Stimulated activated naive CD8-positive, alpha-beta T cell treated with anti-CD3 and anti-CD28 coated beads, Interleukin-15, Interleukin-2, amounts not matched to agents 100 U/mL and 50 U/mL, for 24 hours (primary cell): ENCODE measurements around the gene RPS21.

Experiments used
- ATAC-seq: fragments of 150-1000 bp; cut with Tn5 transposase; one replicate; pipeline ENCODE4 v1.10.0; 2021
- DNase-seq: peaks from one replicate; pipeline ENCODE4 v3.0.0; 2021

RPS21 gene

DNA sequence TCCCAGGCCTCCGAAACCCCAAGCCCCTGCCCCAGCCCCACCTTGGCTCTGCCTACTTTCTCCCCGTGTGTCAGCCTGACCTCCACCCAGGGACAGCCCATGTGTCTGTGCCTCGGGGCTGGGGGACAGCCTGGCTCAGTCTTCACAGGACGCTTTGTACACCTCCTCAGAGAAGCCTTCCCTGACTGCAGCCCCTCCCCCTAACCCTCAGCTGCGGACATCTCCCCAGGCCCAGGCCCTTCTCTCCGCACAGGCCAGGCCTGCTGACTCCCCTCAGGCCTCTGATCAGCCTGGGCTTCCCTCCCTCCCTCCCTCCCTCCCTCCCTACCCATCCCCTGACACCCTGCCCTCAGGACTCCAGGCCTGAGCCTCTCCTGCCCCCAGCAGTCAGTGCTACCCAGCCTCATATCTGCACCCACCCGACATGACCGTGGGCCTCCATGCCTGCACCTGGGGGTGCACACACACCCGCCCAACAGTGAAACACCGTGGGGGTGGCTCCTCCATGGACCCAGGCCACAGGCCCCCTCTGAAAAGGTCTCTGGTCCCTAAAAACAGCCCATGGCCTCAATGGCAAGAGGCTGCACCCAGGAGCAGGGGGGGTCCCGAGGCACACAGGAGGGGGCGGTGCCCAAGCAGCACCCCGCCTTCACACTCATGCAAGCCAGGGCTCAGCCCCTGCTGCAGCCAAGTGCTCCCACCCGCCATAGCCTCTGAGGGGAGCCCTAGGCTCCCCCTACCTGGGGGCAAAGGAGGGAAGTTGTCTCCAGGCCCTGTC is 32.7 kb upstream of the RPS21 start:
- DNase-seq (no peak), ATAC-seq (no peak)

DNA sequence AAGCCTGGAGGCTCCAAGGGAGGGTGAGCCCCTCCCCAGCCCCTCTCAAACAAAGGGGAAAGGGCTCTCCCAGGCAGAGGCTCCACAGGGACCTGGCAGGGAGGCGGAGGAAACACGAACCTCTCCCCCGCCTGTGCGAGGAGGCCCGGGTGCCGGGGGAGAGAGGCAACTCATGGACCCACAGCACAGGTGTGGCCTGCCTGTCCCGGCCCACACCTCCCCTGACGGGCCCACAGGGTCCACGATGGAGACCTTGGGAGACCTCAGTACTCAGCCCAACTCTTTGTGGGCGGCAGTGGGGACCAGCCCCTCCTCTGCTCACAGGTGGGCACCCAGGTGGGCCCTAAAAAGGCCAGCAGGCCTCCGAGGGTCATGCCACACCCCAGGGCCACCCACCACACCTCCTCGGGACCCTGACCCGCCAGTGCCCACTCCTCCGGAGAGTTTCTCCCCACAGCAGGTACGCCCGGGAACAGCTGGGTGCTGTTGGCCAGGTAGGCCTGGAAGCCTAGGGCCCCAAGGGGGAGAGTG is 32.0 kb upstream of the RPS21 start:
- DNase-seq (no peak), ATAC-seq (no peak)

DNA sequence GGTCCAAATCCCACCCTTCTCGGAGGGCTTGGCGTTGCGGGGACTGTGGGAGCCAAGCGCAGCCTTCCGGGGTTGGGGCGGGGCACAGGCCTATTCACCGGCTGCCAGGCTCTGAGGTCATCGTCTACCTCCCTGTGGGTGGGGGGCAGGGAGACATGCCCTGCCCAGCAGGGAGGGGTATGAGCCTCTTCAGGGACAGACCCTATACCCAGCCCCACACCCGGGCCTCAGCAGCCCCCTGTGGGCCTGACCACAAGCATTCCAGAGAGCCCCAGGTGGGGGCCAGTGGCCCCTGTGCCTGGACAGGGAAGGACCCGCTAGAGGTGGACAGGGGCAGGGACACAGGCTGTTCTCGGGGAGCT is 31.4 kb upstream of the RPS21 start:
- DNase-seq (no peak), ATAC-seq (no peak)

DNA sequence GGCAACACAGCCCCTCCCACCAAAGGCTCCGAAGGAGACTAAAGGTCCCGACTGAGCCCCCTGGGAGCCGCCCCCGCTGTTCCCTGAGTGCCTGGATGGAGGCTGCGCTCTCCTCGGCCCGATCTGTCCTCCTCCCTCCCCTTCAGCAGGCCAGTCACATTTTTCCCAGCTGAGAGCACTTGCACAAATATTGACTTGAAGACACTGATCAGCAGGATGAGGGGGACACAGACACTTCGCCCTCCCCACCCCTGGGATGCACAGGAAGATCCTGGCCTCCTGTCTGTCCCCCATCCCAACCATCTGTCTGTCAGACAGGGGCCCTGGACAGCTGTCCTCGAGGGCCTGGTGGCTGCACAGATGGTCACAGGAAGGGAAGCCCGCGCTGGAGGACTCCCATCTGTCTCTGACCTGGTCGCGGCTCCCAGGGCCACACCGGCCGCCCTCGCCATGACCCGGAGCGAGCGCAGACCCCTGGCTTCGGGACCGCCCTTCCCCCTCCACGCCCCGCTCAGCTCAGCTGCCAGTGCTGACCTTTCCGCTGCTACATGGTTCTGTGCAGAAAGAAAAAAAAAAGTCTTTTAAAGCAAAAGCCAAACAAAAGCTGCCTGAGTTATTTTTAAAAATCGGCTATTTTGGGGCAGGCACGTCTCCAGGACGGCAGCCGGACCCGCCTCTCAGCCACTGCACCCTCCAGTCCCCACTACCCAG is 30.9 kb upstream of the RPS21 start:
- ATAC-seq, result no peak
- no peak for DNase-seq

DNA sequence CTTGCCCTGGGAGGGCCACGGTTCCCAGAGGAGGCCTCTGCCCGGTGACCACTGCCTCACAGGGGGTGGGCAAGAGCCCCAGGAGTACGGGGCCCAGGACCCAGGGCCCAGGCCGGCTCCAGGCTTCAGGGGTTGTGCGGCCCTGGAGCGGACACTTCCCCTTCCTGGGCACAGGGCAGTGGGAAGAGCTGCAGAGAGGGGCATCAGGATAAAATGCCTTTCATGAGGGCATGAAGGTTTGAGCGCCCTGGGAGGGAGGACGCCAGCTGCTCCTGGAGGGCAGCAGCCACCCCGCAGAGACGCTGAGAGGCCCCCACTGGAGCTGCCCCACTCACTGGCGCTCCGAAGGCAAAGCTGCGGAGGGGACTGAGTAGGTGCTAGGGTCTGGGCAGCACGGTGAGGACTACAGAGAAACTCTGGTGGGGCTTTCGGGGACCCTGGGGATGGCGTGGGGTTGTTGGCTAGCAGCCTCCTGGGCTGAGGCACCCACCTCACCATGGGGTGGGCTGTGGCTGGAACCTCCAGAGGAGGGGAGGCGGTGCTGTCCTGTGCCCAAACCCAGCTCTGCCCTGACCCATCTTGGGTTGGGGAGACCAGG is 30.2 kb upstream of the RPS21 start:
- ATAC-seq (no peak), DNase-seq (no peak)

DNA sequence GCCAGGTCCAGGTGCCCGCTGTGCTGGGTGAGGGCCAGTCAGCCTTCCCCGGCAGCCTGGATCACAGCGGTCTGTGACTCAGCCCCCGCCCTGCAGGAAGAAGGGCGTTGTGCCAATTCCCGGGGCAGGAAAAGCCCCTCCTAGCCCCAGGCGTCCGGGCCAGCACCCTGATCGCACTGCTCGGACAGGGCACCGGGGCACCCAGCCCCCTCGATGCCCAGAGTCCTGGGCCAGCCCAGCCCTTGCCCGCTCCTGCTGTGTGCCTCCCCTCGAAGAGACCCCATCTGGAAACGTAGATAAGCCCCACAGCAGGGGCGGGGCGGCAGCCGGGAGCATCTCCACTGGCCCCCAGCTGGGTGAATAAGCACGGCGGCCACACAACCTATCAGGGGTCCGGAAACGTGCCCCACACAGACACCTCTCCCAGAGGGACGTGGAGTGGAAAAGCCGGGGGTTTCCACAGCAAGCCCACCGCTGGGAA is 29.7 kb upstream of the RPS21 start:
- ATAC-seq (no peak), DNase-seq (no peak)

DNA sequence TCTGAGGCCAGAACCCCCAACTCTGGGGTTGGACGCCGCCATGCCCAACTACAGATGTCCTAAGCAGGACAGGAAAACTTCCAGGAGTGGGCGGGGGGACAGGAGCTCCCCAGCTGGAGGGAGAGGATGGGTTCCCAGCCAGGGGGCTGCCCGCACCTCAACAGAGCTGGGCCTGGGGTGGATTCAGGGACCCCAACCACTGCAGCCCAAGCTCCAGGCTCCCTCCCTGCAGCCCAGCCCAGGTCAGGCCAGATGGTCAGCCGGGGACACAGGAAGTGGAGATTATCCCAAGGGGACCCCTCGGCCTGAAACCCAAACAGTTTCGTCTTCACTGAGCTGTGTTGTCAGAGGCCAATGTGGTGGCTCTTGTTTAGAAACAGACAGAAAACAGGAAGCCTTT is 29.2 kb upstream of the RPS21 start:
- DNase-seq, result no peak
- ATAC-seq, result no peak

DNA sequence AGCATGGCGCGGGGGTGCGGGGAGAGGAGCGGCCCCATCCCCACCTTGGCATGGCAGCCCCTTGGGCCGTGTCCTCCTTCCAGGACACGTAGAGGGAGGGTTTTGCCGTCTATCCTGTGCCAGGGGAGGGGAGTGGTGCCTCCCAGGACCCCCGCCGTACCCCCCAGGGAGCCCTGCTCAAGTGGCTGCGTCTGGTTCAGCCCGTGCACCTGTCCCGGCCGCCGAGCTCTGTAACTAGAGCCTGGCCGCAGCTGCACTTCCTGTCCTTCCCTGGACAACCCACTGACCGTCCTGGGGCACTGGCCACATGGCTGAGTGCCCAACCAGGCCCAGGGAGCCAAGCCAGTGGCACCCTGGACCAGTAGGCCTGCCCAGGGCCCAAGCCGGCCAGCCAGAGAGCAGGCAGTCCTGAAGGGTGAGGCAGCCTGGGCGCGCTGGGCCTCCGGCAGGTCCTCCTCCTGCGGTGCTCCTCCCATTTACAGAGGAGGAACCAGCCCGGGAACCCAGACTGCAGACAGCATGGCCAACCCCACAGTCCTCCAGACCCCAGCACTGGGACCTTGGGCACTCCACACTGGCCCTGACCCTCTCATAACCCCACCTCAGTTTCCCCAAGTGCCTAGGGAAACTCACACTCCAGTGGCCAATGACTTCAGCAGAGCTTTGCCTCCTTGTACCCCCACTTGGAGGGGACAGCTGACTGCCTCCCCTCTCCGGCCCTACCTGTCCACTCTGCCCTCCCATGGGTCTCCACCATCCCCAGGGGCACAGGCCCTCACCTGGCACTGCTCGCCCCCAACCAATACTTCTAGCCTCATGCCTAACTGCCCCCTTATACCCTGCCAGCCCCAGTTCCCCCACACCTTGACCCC is 28.5 kb upstream of the RPS21 start:
- ATAC-seq (no peak), DNase-seq (no peak)

DNA sequence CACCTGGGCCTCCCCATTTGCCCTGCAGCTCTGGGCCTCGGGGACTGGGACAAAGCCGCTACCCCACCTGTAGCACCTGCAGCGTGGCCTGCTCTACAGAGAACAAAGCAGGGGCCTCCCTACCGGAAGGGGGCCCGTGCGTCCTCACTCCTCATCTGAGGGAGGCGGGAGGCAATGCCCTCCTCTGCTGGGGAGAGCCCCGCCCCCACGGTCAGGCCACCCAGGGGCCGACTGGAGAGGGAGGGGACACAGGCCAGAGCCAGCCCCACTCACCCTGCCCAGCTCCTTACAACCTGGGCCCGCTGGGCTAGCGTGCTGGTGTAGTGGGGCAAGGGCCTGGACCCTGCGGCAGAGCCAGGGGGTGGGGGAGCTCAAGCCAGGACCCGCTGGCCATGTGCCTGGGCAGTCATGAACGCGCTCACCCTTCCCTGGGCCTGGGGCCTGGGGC is 27.8 kb upstream of the RPS21 start:
- no peak for ATAC-seq

DNA sequence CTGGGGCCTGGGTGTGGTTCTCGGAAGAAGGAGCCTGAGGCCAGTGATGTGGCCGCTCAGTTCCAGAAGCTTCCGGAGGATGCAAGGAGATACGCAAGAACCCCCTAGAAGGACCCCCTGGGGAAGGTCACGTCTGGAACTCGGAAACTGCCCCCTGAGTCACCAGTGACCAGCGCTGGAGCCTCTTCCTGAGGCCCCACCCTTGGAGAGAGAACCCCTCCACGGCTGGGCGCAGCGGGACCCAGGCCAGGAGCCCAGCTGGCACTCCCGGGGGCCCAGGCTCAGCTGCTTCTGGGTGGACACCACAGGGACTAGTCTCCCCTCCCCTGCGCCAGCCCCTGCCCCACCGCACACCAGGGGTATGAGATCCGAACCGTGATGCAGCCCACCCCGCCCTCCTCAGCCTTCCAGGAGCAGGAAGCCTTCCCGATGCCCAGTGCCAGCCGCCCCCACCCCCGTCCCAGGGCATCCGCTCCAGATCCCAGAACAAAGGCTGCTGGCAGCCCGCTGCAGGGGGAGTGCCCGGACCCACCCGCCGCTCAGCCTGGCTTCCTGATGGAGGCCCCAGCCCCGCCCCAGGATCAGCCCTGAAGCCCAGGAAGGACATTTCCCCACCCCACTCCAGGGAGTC is 27.3 kb upstream of the RPS21 start:
- DNase-seq (no peak), ATAC-seq (no peak)

More for the DNA sequence above, 27.8 kb upstream of the RPS21 start:
- DNase-seq, result no peak

DNA sequence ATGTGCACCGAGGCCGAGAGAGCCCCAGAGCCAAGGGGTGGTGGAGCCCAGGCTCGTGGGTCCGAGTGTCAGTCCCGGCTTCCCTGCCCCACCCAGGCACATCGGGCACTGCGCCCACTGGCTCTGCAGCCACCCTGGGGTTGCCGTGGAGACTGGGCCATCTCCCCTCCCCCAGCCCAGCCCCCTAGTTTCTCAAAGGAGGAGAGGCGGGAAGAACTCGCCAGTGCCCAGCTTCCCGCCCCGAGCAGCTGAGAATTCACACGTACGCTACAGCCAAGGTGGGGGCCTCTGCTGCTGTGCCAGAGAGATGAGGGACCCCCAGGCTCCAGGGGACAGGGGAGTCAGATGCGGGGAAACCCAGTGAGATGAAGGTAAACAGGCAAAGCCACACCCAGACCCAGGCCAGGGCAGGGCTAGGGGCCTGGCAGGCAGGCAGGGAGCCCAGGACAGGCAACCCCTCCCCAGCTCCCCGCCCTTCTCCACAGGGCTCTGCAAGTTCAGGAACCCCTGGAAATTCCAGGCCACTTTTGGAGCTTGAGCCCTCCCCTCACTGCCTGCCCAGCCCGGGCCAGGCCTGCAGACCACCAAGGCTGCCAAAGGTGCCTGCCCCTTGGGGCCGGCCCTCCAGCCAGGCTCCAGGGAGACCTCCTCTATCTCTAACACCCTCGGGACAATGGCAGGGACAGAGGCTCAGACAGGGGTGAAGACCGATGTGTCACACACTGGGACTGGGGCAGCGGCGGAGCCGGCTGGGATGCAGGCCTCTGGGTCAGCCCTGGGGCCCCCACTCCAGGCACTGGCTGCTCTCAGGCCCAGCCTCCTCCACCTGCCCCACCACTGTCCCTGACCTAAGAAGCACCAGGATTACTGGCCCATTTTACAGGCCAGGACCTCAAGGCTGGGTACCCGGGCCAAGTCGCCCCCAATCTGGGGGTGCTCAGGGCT is 25.8 kb upstream of the RPS21 start:
- DNase-seq, result no peak
- ATAC-seq, result no peak

DNA sequence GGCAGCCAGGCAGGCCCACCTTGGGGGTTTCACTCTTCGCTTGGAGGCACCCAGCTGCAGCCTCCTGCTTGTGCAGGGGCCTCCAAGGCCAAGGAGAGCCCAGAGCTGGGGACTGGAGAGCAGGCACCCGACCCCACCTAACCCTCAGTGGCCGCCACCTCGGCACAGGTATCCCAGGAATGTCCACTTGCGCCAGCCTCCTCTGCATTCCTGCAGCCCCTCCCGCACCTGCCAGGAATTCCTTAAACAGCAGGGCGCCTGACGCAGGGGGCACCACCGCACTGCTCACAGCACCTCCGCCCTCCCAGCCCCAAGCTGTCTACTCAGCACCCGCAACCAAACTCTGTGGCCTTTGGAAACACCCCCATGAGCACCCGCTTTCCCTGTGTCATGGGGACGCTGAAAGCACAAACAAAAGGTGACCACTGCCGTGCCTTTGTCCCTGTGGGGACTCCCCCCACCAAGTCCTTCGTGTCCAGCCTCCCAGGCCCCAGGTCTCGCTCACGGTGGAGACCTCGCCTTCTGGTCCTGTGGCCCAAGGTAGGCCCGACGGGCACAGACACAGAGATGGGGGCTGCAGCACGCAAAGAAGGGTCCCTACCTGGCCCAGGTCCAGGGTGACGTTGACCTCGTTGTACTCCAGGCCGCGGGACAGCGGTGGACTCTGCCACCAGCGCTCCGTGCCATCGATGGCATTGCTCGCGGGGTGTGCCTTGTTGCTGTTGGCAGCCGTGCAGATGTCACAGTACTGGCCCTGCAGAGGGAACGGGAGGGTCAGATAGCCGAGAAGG is 24.9 kb upstream of the RPS21 start:
- no peak for DNase-seq
- no peak for ATAC-seq

DNA sequence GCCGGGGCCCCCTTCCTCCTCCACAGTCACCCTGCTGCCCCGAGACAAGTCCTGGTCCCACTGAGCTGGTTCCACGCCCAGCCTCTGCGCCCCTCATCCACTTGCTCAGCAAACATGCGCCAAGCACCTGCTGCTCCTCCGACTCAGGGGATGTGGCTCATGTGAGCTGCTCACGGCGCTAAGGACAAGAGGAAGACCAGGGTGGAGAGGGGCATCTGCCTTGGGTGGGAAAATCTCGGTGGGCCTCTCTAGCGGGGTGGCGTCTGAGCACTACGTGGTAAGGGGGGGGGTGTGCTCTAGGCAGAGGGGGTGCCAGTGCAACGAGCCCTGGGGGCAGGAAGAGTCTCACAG is 24.3 kb upstream of the RPS21 start:
- ATAC-seq (no peak), DNase-seq (no peak)

DNA sequence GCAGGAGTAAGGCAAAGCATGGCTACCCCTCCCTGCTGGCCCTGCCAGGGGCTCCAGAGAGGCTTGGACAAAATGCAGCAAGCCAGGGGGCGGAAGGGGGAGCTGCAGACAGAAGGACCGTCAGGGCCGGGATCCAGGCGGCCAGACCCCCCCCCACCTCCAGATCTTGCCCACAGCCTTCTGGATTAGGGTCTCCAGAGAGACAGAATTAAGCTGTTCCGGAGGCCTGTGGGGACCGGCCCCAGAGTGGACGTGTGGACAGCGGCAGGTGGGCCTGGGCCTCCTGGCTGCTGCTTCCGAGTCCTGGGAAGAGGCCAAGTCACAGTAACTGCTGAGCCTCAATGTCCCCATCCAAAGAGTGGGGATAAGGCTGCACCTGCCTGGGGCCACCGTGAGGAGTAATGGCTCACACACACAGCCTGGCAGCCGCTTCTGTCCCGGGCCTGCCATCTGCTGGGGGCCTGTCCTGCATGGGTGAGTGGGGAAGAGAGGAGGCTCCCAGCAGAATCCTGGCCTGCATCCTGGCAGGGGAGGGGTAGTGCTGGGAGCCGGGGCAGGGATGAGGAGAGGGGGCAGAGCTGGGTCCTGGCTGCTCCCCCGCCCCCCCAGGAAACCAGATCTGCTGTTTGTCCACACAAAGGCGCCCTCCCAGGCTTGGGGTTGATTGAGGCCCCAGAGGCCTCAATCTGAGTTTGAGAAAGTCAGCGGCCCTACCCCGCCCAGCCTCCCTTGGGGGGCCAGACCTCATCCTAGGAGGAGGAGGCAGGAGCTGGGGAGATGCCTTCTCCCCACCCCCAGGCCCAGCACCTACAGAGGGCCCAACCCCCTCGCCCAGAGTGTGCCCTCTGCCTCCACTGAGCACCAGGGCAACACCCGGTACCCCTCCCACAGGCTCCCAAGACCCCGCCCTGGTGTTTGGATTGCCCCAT is 23.6 kb upstream of the RPS21 start:
- no peak for DNase-seq
- ATAC-seq, result no peak

DNA sequence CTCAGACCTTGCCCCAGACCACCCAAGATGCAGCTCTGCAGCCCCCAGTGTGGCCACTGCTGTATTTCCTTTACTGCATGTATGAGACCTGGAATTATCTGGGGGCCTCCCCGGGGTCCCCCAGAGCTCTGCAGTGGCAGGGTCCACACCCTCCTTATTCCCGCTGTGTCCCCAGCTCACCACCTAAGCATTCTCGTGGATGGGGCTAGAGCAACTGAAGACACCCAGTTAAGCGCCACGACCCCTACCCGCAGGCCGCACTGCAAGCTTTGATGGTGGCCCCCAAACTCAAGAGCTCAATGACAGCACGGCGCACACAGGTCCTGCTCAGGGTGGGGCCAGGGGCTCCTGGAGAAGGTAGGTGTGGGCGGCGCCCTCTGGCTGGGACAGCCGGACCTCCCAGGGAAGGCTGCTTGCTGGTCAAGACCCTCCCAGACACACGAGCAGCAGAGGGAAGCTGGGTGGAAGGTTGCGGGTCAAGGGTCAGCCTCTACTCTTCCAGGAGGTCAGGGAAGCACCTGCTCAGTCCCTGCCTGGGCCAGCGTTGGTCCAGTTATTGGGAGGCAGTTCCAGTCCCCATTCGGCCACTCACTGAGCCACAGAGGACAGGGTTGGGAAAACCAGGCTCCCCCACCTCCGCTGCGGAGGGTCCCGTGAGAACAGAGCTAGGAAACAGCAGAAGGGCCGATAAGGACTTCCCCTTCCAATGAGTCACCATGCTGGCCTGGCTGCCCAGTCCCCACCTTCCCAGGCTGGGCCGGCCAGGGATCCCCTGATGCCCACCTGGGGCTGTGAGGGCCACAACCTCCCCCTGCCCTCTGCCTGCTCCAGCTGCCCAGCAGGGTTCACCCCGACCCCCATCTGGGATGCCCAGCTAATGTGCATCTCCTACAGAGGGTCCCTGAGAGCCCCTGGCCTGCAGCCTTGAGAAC is 22.7 kb upstream of the RPS21 start:
- DNase-seq, result no peak
- no peak for ATAC-seq

DNA sequence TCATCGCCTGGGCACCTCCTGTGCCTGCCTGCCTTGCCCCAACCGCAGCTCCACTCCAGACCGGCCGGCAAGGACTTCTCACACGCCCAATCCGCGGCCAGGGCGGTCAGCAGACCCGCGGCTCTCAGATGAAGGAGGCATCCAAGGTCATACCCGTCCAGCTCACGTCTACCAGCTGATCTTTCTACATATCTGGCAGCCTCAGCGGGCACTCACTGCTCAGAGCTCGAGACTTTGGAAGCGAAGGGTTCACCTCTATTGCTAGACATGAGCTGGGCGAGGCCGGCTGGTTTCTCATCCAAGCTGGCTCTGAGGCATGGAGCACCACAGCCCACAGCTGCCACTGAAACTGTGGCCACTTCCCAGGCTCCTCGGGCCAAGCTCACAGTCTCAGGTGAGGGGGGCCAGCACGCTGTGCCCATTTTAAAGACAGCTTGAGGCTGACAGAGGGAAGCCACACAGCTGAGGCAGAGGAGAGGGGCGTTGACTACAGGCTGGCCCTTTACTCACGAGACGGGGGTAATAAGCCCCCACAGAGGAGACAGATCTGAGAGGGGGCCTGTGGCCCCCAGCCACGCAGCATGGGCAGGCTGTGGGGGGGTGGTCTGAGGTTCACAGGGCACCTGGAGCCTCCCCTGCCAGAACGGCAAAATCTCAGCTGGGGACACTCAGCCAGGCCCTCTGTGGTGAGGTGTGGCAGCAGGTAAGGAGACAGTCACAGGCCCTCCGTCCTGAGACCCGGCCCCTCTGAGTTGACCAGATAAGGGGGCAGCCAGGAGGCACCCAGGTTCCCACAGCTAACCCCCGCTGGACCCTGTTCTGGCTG is 21.8 kb upstream of the RPS21 start:
- ATAC-seq (no peak), DNase-seq (no peak)
